ENCODE measurements around the gene TMEM169.

Gene TMEM169

GRCh38 chr2:216146573-216146972 lies 64.9 kb downstream of the TMEM169 start:
- no peak overlapping the region for H3K9ac ChIP-seq (ENCODE audit: low read depth, low read length)
- H3K4me1 ChIP-seq (ENCODE audit: insufficient read depth, low read length), result peaks cover 5% of the 10 kb centered on the region; the same call in 1 of the 2 replicates
- peaks cover 67% of the 10 kb centered on the region for H3K36me3 ChIP-seq (ENCODE audit: insufficient read depth, low read length)
- H3K9me3 ChIP-seq (ENCODE audit: control insufficient read depth, insufficient read depth, low read length), result no peaks in the 10 kb centered on the region

- no peaks in the 10 kb centered on the region for H3K9me3 ChIP-seq (ENCODE audit: control insufficient read depth, insufficient read depth, low read length)
- H3K4me1 ChIP-seq (ENCODE audit: insufficient read depth, low read length), result peaks cover 5% of the 10 kb centered on the region; the same call in 1 of the 2 replicates
- no peak overlapping the region for H3K9ac ChIP-seq (ENCODE audit: low read depth, low read length)
- H3K36me3 ChIP-seq (ENCODE audit: insufficient read depth, low read length), result peaks cover 65% of the 10 kb centered on the region
These were observed 65.7 kb downstream of the TMEM169 start for GRCh38 chr2:216147172-216148131.

GRCh38 chr2:216148983-216149382 lies 67.3 kb downstream of the TMEM169 start:
- H3K36me3 ChIP-seq (ENCODE audit: insufficient read depth, low read length), result peaks cover 60% of the 10 kb centered on the region
- H3K4me1 ChIP-seq (ENCODE audit: insufficient read depth, low read length), result peaks cover 5% of the 10 kb centered on the region; the same call in 1 of the 2 replicates
- no peak overlapping the region for H3K9ac ChIP-seq (ENCODE audit: low read depth, low read length)
- H3K9me3 ChIP-seq (ENCODE audit: control insufficient read depth, insufficient read depth, low read length), result no peaks in the 10 kb centered on the region

- H3K9me3 ChIP-seq (ENCODE audit: control insufficient read depth, insufficient read depth, low read length), result no peaks in the 10 kb centered on the region
- H3K4me1 ChIP-seq (ENCODE audit: insufficient read depth, low read length), result peaks cover 5% of the 10 kb centered on the region; the same call in 1 of the 2 replicates
- H3K9ac ChIP-seq (ENCODE audit: low read depth, low read length), result no peak overlapping the region
- peaks cover 56% of the 10 kb centered on the region for H3K36me3 ChIP-seq (ENCODE audit: insufficient read depth, low read length)
These were observed 68.0 kb downstream of the TMEM169 start for GRCh38 chr2:216149741-216150140.

GRCh38 chr2:216151313-216152025 lies 69.8 kb downstream of the TMEM169 start:
- H3K9ac ChIP-seq (ENCODE audit: low read depth, low read length), result no peak overlapping the region
- peaks cover 53% of the 10 kb centered on the region for H3K36me3 ChIP-seq (ENCODE audit: insufficient read depth, low read length)
- H3K4me1 ChIP-seq (ENCODE audit: insufficient read depth, low read length), result no peaks in the 10 kb centered on the region
- no peaks in the 10 kb centered on the region for H3K9me3 ChIP-seq (ENCODE audit: control insufficient read depth, insufficient read depth, low read length)
